Stimulated activated CD8-positive, alpha-beta memory T cell treated with anti-CD3 and anti-CD28 coated beads, Interleukin-15, amount 100 ng/mL, for 1 hour (primary cell): Measurements from ENCODE around the gene PKD1.
"Not testable (repeated sequence)": the region's sequence is repeated elsewhere in the genome, so short reads cannot be mapped to it uniquely, and the experiment has no call there.

Source experiments
- DNase-seq: peaks from one replicate; pipeline ENCODE4 v3.0.0-alpha.2; 2020; ENCODE audit warnings: low read depth

The PKD1 gene

DNA sequence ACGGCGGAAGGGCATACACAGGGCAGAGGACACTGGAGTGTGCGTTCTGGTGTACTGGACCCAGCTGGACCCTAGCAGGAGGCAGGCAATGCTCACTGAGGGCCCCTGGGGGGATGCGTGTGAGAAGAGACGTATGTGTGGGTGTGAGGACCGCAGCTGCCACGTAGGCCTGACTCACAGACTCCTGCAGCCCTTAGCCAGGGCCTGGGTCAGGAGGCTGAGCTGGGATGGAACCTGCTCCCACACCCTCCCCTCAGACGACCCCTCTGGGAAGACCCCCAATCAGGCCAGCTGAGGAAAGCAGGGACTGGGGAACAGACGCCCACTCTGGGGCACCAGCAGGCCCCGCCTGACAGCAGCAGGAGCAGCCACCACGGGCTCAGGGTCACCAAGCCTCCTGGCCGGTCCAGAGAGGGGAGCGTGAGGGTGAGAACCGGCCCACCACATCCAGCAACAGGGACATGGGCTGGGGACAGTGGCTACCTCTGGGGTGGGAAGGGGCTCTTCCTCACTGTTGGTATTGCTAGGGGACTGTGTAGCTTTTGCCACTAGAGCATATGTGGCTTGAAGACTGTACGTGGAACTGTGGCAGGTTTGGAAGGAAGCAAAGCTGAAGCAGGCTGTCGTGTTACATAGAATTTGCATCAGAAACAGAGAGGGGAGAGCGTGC, 28.4 kb downstream of the PKD1 start:
- DNase-seq, result not testable (repeated sequence)

DNA sequence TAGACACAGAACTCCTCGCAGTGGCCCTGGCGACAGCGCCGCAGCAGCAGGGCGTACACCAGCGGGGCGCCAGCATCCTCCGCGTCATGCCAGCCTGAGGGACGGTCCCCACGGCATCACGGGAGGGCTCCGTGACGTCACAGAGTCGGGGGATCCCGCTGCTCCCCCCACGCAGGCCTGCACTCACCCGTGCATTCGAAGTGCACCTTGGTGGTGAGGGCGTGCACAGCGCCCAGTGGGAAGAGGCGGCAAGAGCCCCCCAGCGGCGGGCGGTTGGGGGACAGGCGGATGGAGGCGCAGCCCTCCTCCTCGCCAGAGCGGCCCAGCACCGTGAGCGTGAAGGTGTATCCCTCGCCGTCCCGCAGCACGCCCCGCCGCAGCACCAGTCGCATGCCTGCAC, 29.5 kb downstream of the PKD1 start:
- not testable (repeated sequence) for DNase-seq

DNA sequence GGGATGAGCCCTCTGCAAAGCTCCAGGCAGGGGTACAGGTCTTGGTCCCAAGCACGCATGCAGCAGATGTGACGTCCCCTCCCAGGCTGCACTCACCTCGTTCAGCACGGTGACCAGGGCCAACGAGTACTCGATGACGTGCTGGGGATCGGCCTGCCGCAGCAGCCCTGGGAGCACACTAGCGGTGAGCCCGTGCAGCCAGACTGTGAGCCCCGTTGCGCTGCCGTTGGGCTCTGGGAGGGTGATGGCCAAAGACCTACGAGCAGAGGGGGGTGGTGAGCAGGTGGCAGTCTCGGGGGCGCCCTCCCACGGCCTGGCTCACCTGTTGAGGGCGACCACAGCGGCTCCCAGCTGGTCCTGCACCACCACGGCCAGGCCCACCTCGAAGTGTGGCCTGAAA, 29.9 kb downstream of the PKD1 start:
- DNase-seq, result not testable (repeated sequence)

DNA sequence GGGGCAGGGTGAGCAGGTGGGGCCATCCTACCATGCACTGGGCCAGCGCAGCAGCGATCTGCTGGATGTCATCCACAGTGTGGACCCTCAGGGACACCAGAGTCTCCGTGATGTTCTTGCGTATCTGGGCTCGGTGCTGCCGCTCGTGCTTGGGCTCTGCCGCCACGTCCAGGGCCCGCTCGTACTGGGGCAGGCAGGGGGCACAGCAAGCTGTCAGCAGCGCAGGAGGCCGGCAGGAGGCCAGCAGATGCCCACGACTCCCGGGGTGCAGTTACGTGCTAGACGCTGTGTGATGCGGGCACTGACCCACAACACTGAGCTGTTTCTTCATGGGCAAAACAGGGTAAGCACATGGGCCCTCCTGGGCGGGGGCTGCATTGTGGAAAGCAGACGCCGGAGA, 30.4 kb downstream of the PKD1 start:
- not testable (repeated sequence) for DNase-seq

DNA sequence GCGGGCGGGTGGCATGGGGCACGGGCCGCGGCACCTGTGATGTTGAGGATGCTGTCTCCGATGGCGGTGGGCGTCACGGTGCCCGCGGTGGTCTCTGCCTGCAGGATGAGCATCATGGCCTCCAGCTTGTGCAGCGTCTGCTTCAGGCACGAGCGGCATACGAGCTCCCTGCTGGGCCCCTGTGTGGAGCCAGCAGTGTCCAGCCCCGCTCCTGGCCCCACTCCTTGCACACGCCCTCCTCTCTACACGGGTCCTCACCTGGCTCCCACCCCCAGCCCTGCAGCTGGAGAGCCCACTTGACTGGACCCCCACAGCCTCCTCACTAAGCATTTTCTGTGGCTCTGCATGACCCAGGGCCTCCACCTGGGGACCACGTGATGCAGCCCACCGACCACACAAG, 31.2 kb downstream of the PKD1 start:
- DNase-seq, result not testable (repeated sequence)

DNA sequence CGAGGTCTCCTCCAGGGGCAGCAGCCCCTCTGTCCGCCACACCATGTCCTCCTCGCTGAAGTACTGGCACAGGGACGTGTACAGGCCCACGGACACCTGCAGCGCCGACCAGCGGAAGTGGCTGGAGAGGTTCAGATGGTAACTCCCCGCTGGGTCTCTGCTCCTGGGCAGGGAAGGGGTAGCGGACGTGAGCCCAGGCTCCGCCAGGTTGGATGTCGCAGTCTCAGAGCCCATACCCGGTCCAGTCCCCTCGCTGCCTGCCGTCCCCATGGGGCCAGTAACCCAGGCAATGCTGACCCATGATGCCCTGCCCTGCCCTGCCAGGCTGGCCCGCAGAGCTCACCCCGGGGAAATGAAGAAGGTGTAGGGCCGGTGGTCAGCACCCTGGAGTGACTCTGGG, 33.2 kb downstream of the PKD1 start:
- DNase-seq, result no peak

DNA sequence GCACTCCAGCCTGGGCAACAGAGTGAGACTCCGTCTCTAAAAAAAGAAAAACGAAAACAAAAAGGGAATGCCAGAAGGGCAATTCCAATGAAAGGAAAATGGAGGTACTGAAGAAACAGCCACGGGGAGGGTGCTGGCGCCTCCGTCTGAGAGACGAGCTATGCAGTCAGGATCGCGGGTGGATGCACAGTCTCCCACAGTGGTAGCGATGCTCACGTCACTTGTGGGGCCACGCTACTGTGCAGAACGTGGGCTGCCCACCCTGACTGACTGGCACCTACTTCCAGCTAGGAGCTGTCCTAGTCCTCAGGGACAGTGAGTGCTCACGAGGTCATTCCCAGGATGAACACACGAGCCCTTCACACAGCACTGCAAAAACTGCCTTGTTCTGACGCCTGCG, 34.1 kb downstream of the PKD1 start:
- DNase-seq, result not testable (repeated sequence)

DNA sequence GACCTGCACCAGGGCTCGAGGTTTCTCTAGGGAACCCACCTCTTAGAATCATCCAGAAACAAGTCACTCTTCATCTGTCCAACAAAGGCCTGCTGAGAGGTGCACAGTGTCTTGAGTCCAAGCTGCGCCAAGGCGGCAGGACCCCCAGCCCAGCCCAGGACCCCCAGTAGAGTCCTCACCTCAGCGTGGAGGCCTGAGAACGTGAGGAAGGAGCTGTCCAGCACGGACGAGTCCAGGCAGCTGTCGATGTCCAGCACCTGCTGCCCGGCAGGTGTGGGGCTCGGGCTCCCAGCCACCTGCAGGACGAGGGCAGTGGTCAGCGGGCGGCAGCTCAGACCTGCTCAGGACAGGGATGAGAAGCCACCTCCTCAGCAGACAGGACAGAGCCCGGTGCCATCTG, 38.0 kb downstream of the PKD1 start:
- not testable (repeated sequence) for DNase-seq

DNA sequence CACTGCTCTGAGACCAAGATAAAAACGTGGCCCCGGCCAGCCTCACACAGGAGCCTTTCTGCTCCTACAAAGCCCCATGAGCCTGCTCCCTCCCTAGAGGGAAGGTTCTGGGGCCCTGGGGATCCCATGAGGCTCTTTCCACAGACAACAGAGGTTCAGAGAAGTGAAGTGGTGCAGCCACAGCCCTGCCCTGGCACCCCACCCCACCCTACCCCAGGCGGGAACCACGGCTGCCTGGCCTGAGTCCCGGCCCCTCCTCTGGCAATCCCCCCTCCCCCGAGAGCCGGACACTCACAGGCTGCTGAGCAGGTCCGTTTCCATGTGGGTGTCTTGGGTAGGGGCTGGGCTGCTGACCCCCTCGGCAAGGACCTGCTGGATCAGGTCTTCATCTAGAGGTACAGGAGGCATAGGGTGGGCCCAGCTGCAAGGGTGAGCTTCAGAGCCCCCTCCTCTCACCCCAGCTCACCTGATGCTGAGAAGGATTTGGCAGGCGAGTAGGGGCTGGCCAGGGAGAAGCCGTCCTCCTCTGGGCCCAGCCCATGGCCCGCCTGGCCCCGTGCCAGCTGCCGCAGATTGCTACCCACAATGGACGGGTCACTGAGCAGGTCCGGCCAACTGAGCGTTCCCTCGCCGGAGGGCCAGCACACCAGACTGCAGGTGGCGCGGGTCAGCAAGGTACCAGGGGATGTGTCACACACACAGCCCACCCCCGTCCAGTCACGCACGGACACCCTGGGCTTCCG, 38.7 kb downstream of the PKD1 start:
- DNase-seq, result no peak

DNA sequence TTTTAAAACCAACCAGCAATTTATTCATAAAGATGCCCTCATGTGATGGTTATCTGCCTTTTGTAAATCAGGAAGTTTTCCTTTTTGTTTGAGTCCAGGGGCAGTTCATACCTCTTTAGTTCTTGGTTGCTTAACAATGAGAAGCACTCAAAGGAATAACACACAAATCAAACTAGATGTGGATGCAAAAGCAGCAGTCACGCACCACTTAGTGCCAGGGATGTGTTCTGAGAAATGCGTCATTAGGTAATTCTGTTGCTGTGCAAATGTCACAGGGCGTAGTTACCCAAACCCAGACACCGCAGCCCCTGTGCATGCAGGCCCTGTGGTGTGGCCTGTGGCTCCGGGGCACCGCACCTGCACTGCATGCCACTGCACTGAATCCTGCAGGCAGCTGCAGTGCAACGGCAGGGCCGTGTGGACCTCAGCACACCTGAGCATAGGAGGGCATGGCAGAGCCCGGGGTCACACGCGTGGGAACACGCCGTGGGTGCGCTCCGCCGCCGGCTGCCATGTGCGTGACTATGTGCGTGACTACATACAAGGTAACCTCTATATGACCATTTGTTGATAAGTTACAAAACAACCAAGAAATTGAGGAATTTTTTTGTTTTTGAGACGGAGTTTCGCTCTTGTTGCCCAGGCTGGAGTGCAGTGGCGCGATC, 39.6 kb downstream of the PKD1 start:
- DNase-seq, result no peak

DNA sequence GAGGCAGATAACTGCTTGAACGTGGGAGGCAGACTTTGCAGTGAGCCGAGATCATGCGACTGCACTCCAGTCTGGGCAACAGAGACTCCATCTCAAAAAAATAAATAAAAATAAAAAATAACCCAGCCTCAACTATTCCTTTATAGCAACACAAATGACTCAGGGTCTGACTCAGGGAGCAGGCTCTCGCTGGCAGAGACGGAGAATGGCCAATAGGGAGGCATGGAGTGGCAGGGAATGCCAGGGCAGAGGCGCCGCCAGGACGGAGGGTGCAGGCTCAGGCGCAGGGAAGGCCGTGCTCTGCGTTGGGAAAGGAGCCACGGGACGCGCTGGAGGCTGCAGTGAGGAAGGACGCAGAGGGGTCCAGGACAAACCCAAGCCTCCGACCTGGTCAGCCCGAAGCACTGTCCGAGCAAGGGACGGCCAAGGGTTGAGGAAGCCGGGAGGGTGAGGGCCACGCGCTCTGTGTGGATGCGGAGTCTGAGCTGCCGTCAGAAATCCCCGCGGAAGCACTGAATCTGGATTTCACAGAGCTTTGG, 40.3 kb downstream of the PKD1 start:
- no peak for DNase-seq

DNA sequence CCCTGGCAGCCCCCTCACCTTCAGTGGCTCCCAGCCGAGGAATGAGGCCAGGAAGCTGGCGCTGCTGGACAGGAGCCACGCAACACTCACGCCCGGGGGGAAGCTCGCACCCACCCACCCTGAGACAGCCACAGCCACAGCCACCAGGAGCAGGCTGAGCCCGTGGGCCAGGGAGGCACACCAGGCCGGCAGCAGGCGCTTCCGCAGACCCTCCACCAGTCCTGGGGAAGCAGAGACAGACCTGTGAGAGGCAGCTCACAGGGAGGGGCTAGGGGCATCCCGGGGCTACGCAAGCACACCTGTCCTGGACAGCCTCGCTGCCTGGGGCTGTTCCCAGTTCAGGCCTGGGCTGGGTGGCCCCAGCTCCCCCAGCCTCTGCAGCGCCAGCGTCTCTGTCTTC, 41.9 kb downstream of the PKD1 start:
- DNase-seq, result no peak

DNA sequence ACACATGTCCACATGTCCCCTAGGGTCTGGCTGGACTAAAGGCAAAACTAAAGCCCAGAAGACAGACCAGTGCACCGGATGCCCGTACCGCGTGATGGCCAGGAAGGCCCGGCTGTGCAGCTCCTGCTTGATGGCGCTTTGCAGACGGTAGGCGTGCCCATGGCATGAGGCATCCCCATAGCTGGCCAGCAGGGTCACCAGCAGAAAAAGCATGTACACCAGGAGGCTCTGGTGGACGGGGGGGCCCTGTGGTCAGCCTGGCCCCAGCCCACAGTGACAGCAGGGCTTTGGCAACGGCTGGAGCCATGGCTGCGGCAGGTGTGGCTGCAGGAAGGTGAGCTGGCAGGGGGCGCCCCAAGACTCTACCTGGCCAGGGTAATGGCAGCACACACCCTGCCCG, 42.8 kb downstream of the PKD1 start:
- DNase-seq, result no peak

DNA sequence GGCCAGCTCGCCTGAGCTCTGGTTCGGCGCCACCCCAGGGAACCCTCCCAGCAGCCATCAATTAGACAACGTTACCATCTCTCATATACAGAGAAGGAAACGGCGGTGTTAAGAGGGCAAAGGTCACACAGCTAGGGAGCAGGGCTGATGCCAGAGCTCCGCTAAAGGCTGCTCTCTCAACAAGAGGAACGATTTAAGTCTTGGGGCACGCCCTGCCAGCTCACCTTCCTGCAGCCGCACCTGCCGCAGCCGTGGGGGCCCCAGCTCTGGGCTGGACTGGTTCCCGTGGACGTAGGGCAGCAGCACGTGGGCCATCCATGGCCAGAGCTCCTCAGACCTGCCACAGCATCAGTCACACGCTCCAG, 43.5 kb downstream of the PKD1 start:
- DNase-seq, result no peak

DNA sequence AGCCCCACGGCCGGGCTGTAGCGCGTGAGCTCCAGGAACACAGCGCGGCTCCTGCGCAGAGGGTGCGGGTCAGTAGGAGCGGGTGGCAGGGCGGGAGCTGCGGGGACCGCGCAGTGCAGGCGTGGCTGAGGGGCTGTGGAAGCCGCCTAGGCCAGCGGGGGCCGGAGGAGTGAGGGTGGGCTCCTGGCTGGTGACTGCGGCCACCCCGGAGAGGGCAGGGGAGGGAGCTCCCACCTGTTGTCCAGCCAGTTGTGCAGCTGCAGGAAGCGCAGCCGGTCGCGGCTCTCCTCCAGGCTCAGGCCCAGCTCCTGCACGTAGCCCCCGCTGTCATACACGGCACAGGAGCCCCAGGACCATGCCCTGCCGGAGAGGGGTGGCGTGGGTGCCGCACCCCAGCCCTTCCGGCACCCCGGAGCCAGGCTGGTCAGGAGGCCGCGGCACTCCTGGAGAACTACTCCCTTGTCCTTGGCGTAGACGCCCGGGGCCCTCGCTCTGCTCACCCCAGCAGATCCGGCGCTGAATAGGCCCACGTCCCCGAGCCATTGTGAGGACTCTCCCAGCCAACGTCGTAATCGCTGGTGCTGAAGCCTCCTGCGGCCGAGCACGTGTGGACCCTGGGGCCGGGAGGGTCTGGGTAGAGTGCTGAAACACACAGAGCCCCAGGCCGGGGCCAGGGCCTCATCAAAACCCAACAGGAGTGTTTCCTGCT, 44.0 kb downstream of the PKD1 start:
- no peak for DNase-seq

DNA sequence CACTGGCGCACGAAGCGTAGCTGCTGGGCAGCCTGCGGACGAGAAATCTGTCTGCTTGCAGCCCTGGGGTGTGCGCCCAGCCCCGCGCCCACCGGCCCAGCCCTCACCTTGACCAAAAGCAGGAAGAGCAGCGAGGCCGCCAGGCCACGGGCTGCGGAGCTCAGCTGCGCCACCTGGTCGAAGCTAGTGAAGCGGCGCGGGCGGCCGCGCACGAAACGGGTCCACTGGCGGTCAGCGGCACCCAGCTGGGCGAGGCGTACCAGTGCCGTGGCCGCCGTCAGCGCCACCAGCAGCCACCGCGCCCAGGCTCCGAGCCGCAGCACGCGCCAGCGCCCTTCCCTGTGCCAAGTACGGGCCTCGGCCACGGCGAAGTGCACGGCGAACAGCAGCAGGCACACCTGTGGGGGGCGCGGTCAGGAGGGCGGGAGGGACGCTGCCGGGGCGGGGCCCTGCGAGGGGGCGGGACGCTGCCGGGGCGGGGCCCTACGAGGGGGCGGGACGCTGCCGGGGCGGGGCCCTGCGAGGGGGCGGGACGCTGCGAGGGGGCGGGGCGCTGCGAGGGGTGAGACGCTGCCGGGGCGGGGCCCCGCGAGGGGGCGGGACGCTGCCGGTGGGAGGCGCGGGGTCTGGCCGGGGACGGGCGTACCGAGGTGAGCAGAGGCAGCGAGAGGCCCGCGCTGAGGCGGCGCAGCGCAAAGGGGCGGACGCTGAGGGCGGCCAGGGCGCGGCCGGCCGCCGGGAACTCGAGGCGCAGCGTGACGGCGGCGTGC, 44.7 kb downstream of the PKD1 start:
- DNase-seq, result no peak

DNA sequence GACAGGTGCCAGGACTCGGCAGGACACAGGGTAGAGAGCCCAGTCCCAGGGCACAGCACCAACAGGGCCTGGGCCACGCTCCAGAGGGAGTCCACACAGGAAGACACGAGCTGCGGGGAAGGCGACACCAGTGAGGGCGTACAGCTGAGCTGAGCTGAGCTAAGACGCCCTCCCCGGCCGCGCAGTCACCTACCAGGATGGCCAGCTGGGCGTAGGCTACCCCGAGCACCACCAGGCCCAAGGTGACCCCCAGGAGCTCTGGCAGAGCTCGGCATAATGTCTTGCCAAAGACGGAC, 45.3 kb downstream of the PKD1 start:
- DNase-seq, result no peak

DNA sequence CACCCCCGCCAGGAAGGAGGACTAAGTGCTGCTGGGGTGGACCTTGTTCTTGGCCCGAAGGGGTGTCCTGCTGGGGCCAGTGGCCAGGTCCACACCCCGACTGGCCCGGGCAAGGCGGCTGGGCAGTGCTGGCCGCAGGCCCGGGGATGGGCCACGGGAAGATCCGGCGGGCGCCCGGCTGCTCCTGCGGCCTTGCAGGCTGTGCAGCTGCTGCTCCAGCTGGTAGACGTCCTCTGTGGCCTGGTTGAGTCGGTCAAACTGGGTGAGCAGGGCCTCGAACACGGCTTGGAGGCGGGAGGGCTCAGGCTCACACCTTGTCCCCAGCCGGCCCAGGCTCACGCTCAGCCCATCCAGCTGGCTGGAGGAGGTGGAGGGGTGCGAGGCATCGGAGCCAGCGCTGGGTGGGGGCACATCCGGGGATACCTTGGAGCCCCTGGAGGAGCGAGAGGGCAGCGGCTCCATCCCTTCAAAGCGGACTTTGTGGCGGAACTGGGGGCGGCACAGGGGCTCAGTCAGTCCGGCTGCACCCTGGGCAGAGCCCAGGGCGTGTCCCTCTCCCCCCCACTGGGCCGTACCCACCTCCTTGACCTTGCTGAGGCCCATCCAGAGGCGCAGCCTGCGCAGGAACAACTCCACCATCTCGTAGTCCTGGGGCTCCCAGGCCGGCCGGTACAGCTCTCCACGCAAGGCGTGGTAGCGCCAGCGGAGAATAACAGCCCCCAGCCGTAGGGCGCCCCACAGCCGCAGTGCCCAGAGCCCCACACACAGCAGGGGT, 45.8 kb downstream of the PKD1 start:
- no peak for DNase-seq

DNA sequence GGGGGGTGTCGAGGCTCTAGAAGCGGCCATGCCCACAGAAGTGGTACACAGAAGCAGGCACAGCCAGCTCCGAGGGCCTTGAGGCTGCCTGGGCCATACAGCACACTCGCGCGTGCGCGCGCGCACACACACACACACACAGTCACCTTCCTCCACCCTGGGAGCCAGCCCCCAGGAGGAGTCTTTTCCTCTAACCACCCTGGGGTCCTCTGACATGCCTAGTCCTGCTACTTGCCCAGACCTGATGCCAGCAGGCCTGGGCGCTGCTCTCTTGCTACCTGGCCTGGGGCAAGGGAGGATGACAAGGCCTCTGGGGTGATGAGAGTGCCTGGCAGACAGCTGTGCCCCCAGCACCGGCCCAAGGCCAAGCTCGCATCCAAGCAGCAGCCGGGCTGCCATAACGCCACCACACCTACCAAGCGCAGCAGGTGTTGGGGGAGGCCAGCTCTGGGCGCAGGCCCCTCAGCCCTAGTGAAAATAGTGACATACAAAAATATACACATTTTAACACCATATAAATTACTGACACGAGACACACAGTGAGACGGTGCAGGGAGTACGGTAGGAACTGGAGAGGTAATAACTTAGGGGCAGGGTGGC, 46.8 kb downstream of the PKD1 start:
- no peak for DNase-seq

DNA sequence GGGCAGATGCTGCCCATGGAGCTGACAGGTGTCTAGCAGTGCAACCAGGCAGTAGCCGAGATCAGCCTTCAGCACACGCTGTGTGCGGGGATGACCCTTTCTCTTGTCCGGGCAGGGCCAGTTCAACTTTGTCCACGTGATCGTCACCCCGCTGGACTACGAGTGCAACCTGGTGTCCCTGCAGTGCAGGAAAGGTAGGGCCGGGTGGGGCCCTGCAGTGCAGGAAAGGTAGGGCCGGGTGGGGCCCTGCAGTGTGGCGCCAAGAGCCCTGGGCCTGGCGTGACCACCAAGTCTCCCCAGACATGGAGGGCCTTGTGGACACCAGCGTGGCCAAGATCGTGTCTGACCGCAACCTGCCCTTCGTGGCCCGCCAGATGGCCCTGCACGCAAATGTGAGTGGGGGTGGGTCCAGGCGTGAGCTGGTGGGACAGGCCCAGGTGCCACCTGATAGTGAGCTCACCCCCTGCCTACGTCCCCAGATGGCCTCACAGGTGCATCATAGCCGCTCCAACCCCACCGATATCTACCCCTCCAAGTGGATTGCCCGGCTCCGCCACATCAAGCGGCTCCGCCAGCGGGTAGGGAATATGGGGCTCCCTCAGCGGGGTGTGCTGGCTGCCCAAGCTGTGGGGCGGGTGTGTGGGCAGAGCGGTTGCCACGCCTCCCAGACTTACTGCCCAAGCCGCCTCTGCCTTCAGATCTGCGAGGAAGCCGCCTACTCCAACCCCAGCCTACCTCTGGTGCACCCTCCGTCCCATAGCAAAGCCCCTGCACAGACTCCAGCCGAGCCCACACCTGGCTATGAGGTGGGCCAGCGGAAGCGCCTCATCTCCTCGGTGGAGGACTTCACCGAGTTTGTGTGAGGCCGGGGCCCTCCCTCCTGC, 47.7 kb downstream of the PKD1 start:
- no peak for DNase-seq
